ENCODE results near the gene MCM3AP. TPM values are rescaled to one million over a fixed set of nuclear protein-coding genes. Genes with fewer than 3 reads are reported as not detected.
"Not testable (repeated sequence)": the region's sequence is repeated elsewhere in the genome, so short reads cannot be mapped to it uniquely, and the experiment has no call there.

MCM3AP gene
- total RNA-seq, 3 donors from 2014 or later = 134 to 144 (median 140) TPM

DNA sequence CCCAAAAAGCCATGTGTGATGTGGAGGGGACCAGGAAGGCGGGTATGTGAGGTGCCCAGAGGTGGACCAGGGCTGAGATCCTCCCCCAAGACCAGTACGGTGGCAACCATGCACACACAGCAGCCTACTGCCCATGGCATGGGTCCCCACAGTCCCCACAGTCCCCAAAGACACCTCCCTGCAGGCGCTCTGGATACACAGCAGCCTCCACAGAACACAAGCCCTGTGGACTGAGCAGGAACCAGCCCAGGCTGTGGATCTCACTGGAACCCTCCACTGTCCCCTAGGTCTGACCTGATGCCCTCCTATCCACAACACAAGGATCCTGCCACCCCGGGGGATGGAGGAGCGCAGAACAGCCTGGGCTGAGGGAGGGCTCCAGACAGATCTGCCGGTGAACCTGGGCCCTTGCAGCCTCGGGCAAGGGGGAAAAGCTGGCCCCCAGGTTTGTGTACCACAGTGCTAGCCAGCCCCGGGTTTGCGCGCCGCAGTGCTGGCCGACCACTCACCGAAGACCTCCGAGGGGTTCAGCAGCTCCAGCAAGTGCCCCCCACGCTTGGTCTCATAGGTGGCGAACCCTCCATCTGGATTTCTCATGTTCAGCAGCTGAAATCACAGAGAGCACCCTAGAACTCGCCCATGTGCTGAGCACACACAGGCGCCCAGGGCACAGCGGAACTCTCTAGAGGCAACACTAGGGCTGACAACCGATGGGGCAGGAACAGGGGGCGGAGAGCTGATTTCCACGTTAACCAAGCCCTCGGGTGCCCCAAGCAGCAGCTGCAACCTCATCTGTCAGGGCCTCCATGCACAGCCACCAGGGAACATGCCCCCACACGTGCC is 79.0 kb downstream of the MCM3AP start:
- DNase-seq (no peak), ATAC-seq (no peak)
- no peak overlapping the region for H3K4me3 Mint-ChIP-seq
- no peaks in the 10 kb centered on the region for H3K27me3 Mint-ChIP-seq (ENCODE audit: low read depth)
- H3K4me1 Mint-ChIP-seq (ENCODE audit: low read depth) = no peaks in the 10 kb centered on the region
- peaks cover 9% of the 10 kb centered on the region for H3K36me3 Mint-ChIP-seq (ENCODE audit: insufficient read depth)
- no peaks in the 10 kb centered on the region for H3K9me3 Mint-ChIP-seq

GRCh38 chr21:46205766-46206162 is 79.6 kb downstream of the MCM3AP start:
- Mint-ChIP-seq H3K9me3 (no peaks in the 10 kb centered on the region), H3K27me3 (ENCODE audit: low read depth) (no peaks in the 10 kb centered on the region), H3K4me3 (no peak overlapping the region), H3K36me3 (ENCODE audit: insufficient read depth) (peaks cover 9% of the 10 kb centered on the region), H3K4me1 (ENCODE audit: low read depth) (no peaks in the 10 kb centered on the region)
- ATAC-seq = no peak
- DNase-seq = no peak

GRCh38 chr21:46205166-46205565 is 80.2 kb downstream of the MCM3AP start:
- H3K4me1 Mint-ChIP-seq (ENCODE audit: low read depth) = no peaks in the 10 kb centered on the region
- H3K36me3 Mint-ChIP-seq (ENCODE audit: insufficient read depth) = peaks cover 13% of the 10 kb centered on the region
- ATAC-seq = no peak
- no peak overlapping the region for H3K4me3 Mint-ChIP-seq
- no peak for DNase-seq
- H3K9me3 Mint-ChIP-seq = no peaks in the 10 kb centered on the region
- H3K27me3 Mint-ChIP-seq (ENCODE audit: low read depth) = no peaks in the 10 kb centered on the region

GRCh38 chr21:46203203-46203600 is 82.2 kb downstream of the MCM3AP start:
- peaks cover 29% of the 10 kb centered on the region for H3K36me3 Mint-ChIP-seq (ENCODE audit: insufficient read depth)
- ATAC-seq = no peak
- H3K4me1 Mint-ChIP-seq (ENCODE audit: low read depth) = no peaks in the 10 kb centered on the region
- no peak overlapping the region for H3K4me3 Mint-ChIP-seq
- DNase-seq = no peak
- H3K27me3 Mint-ChIP-seq (ENCODE audit: low read depth) = no peaks in the 10 kb centered on the region
- H3K9me3 Mint-ChIP-seq = no peaks in the 10 kb centered on the region

- Mint-ChIP-seq H3K27me3 (ENCODE audit: low read depth) (no peaks in the 10 kb centered on the region), H3K9me3 (no peaks in the 10 kb centered on the region), H3K4me3 (no peak overlapping the region), H3K4me1 (ENCODE audit: low read depth) (no peaks in the 10 kb centered on the region), H3K36me3 (ENCODE audit: insufficient read depth) (peaks cover 30% of the 10 kb centered on the region)
- no peak for DNase-seq
- no peak for ATAC-seq
Measured at GRCh38 chr21:46202592-46203202, 82.7 kb downstream of the MCM3AP start.

DNA sequence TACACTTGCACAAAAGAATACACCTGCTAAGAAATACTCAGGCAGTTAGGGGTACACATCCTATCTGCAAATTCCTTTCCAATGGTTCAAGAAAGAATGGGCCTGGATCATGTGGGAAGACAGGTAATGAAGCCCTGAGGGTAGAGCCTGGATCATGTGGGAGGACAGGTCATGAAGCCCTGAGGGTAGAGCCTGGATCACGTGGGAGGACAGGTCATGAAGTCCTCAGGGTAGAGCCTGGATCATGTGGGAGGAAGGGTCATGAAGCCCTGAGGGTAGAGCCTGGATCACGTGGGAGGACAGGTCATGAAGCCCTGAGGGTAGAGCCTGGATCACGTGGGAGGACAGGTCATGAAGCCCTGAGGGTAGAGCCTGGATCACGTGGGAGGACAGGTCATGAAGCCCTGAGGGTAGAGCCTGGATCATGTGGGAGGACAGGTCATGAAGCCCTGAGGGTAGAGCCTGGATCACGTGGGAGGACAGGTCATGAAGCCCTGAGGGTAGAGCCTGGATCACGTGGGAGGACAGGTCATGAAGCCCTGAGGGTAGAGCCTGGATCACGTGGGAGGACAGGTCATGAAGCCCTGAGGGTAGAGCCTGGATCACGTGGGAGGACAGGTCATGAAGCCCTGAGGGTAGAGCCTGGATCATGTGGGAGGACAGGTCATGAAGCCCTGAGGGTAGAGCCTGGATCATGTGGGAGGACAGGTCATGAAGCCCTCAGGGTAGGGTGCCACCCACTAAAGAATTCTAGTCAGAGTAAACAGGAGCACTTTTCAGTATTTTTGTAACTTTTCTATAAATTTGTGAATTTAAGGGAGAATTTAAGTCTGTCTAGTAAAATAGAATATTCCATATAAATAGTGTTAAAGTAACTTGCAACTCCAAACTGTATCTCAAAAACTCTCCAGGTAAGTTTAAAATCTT is 84.3 kb downstream of the MCM3AP start:
- H3K27me3 Mint-ChIP-seq (ENCODE audit: low read depth); DNase-seq; H3K4me1 Mint-ChIP-seq (ENCODE audit: low read depth); H3K9me3 Mint-ChIP-seq; ATAC-seq; H3K4me3 Mint-ChIP-seq: not testable (repeated sequence)
- H3K36me3 Mint-ChIP-seq (ENCODE audit: insufficient read depth) = peaks cover 33% of the 10 kb centered on the region

DNA sequence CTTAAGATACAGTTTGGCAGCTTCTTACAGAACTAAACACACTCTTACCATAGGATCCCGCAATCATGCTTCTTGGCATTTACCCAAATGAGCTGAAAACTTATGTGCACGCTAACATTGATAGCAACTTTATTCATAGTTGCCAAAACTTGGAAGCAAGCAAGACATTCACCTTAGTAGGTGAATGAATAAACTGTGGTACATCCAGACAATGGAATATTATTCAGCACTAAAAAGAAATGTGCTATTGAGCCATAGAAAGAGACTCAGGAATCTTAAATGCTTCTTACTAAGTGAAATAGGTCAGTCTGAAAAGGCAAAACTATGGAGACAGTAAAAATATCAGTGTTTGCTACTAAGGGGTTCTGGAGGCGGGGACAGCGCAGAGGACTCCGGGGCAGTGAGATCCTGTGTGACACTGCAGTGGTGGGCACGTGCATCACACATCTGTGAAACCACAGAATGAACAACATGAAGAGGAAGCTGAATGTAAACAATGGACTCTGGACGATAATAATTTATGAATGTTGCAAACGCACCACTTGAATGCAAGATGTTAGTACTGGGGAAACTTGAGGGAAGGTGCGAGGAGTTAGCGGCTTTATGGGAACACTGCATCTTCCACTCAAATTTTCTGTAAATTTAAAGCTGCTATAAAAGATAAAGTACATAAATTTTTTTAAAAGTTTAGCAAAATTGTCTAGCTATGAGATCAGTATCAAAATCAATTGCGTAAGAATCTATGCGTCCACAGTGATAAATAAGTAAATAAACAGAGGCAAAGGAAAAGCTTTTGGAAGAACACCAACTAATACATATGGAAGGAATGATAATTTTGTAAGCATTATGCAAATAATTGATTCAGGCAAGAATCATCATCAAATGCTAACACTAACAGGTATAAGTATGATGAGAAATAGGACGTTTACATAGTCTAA is 85.7 kb downstream of the MCM3AP start:
- Mint-ChIP-seq H3K36me3 (ENCODE audit: insufficient read depth) (peaks cover 26% of the 10 kb centered on the region), H3K9me3 (no peaks in the 10 kb centered on the region), H3K4me3 (no peak overlapping the region), H3K27me3 (ENCODE audit: low read depth) (no peaks in the 10 kb centered on the region), H3K4me1 (ENCODE audit: low read depth) (no peaks in the 10 kb centered on the region)
- DNase-seq (no peak), ATAC-seq (no peak)

- no peak for DNase-seq
- Mint-ChIP-seq H3K36me3 (ENCODE audit: insufficient read depth) (peaks cover 26% of the 10 kb centered on the region), H3K4me1 (ENCODE audit: low read depth) (no peaks in the 10 kb centered on the region), H3K9me3 (no peaks in the 10 kb centered on the region), H3K4me3 (no peak overlapping the region), H3K27me3 (ENCODE audit: low read depth) (no peaks in the 10 kb centered on the region)
- no peak for ATAC-seq
Measured at GRCh38 chr21:46196733-46197132, 88.7 kb downstream of the MCM3AP start.

- H3K9me3 Mint-ChIP-seq = no peaks in the 10 kb centered on the region
- H3K27me3 Mint-ChIP-seq (ENCODE audit: low read depth) = no peaks in the 10 kb centered on the region
- H3K4me1 Mint-ChIP-seq (ENCODE audit: low read depth) = no peaks in the 10 kb centered on the region
- ATAC-seq = no peak
- H3K4me3 Mint-ChIP-seq = no peak overlapping the region
- peaks cover 26% of the 10 kb centered on the region for H3K36me3 Mint-ChIP-seq (ENCODE audit: insufficient read depth)
- DNase-seq = no peak
Measured at GRCh38 chr21:46195595-46196195, 89.7 kb downstream of the MCM3AP start.

GRCh38 chr21:46194374-46195334 is 90.8 kb downstream of the MCM3AP start:
- DNase-seq = no peak
- no peaks in the 10 kb centered on the region for H3K4me1 Mint-ChIP-seq (ENCODE audit: low read depth)
- no peak for ATAC-seq
- H3K9me3 Mint-ChIP-seq = no peaks in the 10 kb centered on the region
- H3K27me3 Mint-ChIP-seq (ENCODE audit: low read depth) = no peaks in the 10 kb centered on the region
- H3K36me3 Mint-ChIP-seq (ENCODE audit: insufficient read depth) = peaks cover 18% of the 10 kb centered on the region
- no peak overlapping the region for H3K4me3 Mint-ChIP-seq

DNA sequence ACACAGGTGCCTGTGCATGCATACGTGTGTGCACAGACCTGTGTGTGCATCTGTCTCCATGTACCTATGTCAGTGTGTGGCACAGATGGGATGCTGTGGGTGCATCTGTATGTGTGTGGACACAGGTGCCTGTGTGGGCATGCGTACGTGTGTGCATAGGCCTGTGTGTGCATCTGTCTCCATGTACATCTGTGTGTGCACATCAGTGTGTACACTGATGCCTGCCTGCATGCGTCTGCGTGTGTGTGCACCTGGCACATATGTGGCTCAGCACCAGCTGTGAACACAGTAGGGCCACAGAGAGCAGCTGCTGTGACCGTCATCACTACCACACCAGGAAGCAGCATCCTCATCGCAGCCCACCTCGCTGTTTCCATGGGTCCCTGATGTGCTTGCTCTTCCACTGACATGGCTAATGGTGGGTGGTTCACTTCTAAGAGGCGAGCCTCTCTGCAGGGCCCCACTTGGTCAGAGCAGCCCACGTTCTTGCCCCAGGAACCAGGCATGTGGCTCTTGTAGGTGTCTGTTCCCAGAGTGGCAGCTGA is 91.5 kb downstream of the MCM3AP start:
- H3K27me3 Mint-ChIP-seq (ENCODE audit: low read depth) = no peaks in the 10 kb centered on the region
- no peaks in the 10 kb centered on the region for H3K4me1 Mint-ChIP-seq (ENCODE audit: low read depth)
- H3K36me3 Mint-ChIP-seq (ENCODE audit: insufficient read depth) = peaks cover 12% of the 10 kb centered on the region
- H3K9me3 Mint-ChIP-seq = no peaks in the 10 kb centered on the region
- DNase-seq = no peak
- no peak for ATAC-seq
- no peak overlapping the region for H3K4me3 Mint-ChIP-seq

All from activated T-cell treated with anti-CD3 and anti-CD28 coated beads, Interleukin-2, amount 50 U/mL, for 4 hours (primary cell).